ENCODE data around the gene MGLL. TPM values are rescaled to one million over a fixed set of nuclear protein-coding genes. Genes with fewer than 3 reads are reported as not detected.

Gene MGLL
- total RNA-seq, 1 donor from 2014 or later: 27.3 TPM

DNA sequence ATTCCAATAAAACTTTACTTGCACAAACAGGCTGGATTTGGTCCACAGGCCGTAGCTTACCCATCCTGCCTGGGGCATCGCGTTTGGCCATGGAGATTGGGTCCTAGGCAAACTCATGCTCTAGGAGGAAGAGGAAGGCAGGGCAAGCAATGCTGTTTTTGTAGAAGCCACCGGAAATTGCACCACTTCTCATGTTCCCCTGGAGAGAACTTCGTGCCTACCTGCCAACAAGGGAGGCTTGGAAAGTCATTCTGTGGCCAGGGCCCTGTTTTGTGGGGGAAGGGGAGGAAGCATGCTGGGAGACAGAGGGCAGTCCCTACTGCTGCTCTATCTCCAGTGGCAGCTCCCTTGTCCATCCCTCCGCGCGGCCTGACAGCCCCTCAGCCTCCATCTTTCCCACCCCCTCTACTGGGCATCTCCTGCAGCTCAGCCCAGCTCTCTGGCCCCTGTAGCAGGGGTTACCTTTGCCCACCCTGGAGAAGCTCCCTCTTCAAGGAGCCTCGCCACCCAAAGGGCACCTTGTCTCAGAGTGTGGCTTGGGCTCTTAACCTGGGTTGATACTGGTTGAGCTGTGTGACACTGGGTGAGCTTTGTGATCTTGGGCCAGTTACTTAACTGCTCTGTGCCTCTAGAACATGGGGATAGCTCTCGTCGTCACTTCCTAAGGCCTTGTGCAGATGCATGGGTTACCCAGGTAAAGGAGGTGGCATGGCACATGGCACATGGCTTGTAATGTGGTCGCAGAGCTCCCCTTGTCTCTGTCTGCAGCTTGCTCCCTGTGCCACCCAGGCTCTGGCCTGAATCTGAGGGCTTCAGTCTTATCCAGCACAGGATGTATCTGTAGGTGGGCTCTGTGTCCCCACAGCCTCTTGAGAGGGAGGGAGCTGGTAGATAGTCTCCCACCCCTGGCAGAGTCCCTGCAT is 143.4 kb downstream of the MGLL start:
- Histone ChIP-seq H3K36me3 (ENCODE audit: insufficient read depth, low read length) (no peaks in the 10 kb centered on the region), H3K4me3 (ENCODE audit: insufficient read depth, low read depth, low read length) (no peak overlapping the region), H3K4me1 (ENCODE audit: insufficient read depth, low read length) (no peaks in the 10 kb centered on the region), H3K4me2 (ENCODE audit: low read length) (no peak overlapping the region), H3K9me3 (ENCODE audit: insufficient read depth, low read depth, low read length) (no peaks in the 10 kb centered on the region), H3K27ac (ENCODE audit: low read depth, low read length) (no peak overlapping the region), H3K9ac (ENCODE audit: low read length) (no peak overlapping the region), H3K79me2 (ENCODE audit: insufficient read depth, low read length) (no peaks in the 10 kb centered on the region), H3K27me3 (ENCODE audit: insufficient read depth, low read length) (no peaks in the 10 kb centered on the region), H2AFZ (ENCODE audit: low read depth, low read length) (no peak overlapping the region), H4K20me1 (ENCODE audit: insufficient read depth, low read length) (no peaks in the 10 kb centered on the region)
- Mint-ChIP-seq H3K27ac (ENCODE audit: unreplicated experiment) (no peak overlapping the region), H3K36me3 (ENCODE audit: low read depth, unreplicated experiment) (peaks cover 12% of the 10 kb centered on the region), H3K27me3 (ENCODE audit: low read depth, unreplicated experiment) (peaks cover 2% of the 10 kb centered on the region), H3K4me3 (ENCODE audit: unreplicated experiment) (no peak overlapping the region), H3K9me3 (ENCODE audit: unreplicated experiment) (no peaks in the 10 kb centered on the region), H3K4me1 (ENCODE audit: low read depth, unreplicated experiment) (no peaks in the 10 kb centered on the region)
- no peak for FAIRE-seq
- no peak for DNase-seq (ENCODE audit: low read depth)
- TF ChIP-seq, protein P1, sequence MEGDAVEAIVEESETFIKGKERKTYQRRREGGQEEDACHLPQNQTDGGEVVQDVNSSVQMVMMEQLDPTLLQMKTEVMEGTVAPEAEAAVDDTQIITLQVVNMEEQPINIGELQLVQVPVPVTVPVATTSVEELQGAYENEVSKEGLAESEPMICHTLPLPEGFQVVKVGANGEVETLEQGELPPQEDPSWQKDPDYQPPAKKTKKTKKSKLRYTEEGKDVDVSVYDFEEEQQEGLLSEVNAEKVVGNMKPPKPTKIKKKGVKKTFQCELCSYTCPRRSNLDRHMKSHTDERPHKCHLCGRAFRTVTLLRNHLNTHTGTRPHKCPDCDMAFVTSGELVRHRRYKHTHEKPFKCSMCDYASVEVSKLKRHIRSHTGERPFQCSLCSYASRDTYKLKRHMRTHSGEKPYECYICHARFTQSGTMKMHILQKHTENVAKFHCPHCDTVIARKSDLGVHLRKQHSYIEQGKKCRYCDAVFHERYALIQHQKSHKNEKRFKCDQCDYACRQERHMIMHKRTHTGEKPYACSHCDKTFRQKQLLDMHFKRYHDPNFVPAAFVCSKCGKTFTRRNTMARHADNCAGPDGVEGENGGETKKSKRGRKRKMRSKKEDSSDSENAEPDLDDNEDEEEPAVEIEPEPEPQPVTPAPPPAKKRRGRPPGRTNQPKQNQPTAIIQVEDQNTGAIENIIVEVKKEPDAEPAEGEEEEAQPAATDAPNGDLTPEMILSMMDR (IDR thresholded peaks at IDR 0.05; ENCODE audit: insufficient read depth, low read depth, low read length): no peak
- no peak for TF ChIP-seq EZH2 (IDR thresholded peaks at IDR 0.05; ENCODE audit: insufficient read depth, low read length)

DNA sequence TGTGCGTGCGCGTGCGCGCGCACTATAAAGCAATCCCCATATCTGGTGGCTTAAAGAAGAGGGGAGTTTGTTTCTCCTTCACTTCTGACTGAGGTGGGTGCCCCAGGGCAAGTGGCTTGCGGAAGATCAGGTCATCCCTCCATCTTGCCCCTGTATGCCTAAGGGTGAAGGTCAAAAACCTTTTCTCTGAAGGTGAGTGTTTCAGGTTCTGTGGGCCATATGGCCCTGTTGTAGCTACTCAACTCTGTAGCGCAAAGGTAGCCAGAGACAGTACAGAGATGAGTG is 144.1 kb downstream of the MGLL start:
- Mint-ChIP-seq H3K27me3 (ENCODE audit: low read depth, unreplicated experiment) (peaks cover 2% of the 10 kb centered on the region), H3K4me1 (ENCODE audit: low read depth, unreplicated experiment) (no peaks in the 10 kb centered on the region), H3K27ac (ENCODE audit: unreplicated experiment) (no peak overlapping the region), H3K36me3 (ENCODE audit: low read depth, unreplicated experiment) (peaks cover 12% of the 10 kb centered on the region), H3K4me3 (ENCODE audit: unreplicated experiment) (no peak overlapping the region), H3K9me3 (ENCODE audit: unreplicated experiment) (no peaks in the 10 kb centered on the region)
- Histone ChIP-seq H3K4me3 (ENCODE audit: insufficient read depth, low read depth, low read length) (no peak overlapping the region), H3K27me3 (ENCODE audit: insufficient read depth, low read length) (no peaks in the 10 kb centered on the region), H2AFZ (ENCODE audit: low read depth, low read length) (no peak overlapping the region), H4K20me1 (ENCODE audit: insufficient read depth, low read length) (no peaks in the 10 kb centered on the region), H3K9me3 (ENCODE audit: insufficient read depth, low read depth, low read length) (no peaks in the 10 kb centered on the region), H3K36me3 (ENCODE audit: insufficient read depth, low read length) (no peaks in the 10 kb centered on the region), H3K4me2 (ENCODE audit: low read length) (no peak overlapping the region), H3K4me1 (ENCODE audit: insufficient read depth, low read length) (peaks cover 5% of the 10 kb centered on the region), H3K27ac (ENCODE audit: low read depth, low read length) (no peak overlapping the region), H3K9ac (ENCODE audit: low read length) (no peak overlapping the region), H3K79me2 (ENCODE audit: insufficient read depth, low read length) (no peaks in the 10 kb centered on the region)
- DNase-seq (ENCODE audit: low read depth) (no peak), FAIRE-seq (no peak)
- no peak for TF ChIP-seq EZH2 (IDR thresholded peaks at IDR 0.05; ENCODE audit: insufficient read depth, low read length)
- TF ChIP-seq, protein P1 (IDR thresholded peaks at IDR 0.05; ENCODE audit: insufficient read depth, low read depth, low read length): no peak
